ENCODE measurements around the gene LDLRAD3. TPM values are rescaled to one million over a fixed set of nuclear protein-coding genes. Genes with fewer than 3 reads are reported as not detected.

LDLRAD3 gene
- total RNA-seq, 1 experiment from 2014 or later, result 4.5 TPM

- DNase-seq (ENCODE audit: low spot score), result peak; percentile 75
- in situ Hi-C loops (cut with HindIII; ENCODE audit: low sequenced_read_pairs), result loop anchor here (5.0 kb wide), 1 partner anchor 647 kb away; no protein-coding TSS in a partner anchor
Measured at GRCh38 chr11:36258730-36259360, 315.0 kb downstream of the LDLRAD3 start.

DNA sequence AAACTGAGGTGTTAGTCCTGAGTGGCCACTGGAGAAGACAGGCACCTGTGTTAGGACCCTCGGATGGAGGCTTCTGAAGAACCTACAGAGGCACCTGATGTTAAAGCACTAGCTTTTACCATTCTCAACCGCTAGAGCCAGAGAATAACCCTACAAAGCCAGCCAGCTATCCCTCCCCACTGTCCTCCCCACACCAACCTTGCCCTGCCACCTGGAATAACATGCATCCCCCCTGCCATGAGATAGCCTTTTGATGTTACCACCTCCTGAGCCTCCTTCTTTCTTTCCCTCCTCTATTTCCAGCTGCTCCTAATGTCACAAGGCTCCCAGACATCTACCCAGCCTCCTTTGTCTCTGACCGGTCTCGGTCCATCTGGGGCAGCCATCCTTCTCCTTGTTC lies 317.2 kb downstream of the LDLRAD3 start:
- in situ Hi-C loops (cut with HindIII; ENCODE audit: low sequenced_read_pairs), result no loop called here
- DNase-seq (ENCODE audit: low spot score), result no peak

DNA sequence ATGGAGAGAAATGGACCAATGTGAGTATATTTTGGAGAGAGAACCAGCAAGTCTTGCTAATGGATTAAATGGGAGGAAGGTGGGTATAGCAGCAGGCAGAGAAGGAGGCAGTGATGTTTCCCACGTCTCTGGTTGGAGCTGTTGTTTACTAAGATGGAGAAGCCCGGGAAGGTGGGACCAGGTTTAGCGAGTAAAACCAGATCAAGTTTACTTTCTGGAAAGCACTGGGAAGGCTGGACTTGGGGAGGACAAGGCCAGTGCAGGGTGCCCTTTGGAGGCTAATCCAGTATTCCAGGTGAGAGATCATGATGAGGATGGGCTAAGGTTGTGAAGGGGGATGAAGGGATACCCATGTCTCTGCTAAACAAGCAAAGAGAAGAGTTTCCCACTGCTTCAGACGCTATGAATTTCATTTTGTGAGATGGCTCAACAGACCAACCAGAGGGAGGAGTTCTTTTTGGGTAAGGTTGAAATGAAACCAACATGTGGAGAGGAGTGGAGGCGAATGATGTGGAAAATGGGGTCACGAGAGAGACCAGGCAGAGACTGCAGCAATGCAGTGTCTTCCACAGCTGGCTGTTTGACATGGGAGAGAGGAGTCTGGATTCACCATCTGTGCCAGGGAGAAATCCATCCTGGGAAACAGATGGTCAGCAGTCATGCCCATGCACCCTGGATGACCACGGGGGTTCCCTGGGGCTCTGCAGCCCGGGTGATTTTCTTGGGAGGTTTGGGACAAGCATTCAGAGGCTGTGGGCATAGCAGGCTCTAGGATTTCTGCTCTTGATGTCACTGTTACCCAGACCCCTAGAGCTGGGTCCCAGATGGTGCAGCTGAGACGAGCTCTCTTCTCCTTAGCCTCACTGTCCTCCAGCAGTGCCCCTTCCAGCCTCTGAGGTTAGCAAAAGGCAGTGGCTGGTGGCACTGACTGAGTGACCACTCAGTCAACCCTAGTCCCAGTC lies 320.4 kb downstream of the LDLRAD3 start:
- DNase-seq (ENCODE audit: low spot score), result no peak
- in situ Hi-C loops (cut with HindIII; ENCODE audit: low sequenced_read_pairs), result no loop called here

DNA sequence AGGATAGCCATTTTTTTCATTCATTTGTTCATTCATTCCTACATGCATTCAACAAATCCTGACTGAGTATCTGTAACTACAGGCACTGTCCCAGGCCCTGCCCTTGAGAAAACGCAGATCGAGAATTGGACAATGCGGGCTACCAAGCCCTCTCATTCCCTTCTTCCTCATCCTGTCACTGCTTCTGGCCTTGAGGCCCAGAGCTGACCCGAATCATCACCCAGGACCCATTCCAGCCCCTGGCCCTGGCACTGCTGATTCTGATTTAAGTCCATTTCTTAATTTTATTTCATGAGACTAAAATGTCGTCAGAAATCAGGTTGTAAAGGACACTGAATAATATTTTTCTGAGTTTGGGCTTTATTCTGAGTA lies 321.1 kb downstream of the LDLRAD3 start:
- in situ Hi-C loops (cut with HindIII; ENCODE audit: low sequenced_read_pairs), result no loop called here
- no peak for DNase-seq (ENCODE audit: low spot score)

- DNase-seq (ENCODE audit: low spot score), result peak; percentile 57
- in situ Hi-C loops (cut with HindIII; ENCODE audit: low sequenced_read_pairs), result no loop called here
Measured at GRCh38 chr11:36265793-36266628, 322.1 kb downstream of the LDLRAD3 start.

DNA sequence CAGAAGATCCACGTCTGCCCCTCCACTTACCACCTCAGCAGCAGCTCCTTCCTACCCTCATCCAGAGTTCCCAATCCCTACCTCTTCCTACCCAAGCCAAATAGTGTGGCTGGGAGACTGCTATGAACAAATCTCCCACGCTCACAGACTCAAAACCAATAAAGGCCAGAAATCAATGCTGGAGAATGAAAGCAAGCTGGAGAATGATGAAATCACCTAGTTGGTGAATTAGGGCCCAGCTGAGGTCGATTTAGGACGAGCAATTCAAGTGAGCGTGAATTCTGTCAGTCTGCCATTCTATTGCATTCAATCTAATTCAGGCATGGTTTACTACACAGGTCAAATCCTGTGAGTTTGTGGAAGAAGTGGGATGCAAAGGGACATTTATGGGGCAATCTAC lies 322.9 kb downstream of the LDLRAD3 start:
- DNase-seq (ENCODE audit: low spot score), result no peak
- in situ Hi-C loops (cut with HindIII; ENCODE audit: low sequenced_read_pairs), result no loop called here

GRCh38 chr11:36268337-36268985 lies 324.6 kb downstream of the LDLRAD3 start:
- in situ Hi-C loops (cut with HindIII; ENCODE audit: low sequenced_read_pairs), result no loop called here
- DNase-seq (ENCODE audit: low spot score), result no peak

GRCh38 chr11:36270701-36271100 lies 326.8 kb downstream of the LDLRAD3 start:
- in situ Hi-C loops (cut with HindIII; ENCODE audit: low sequenced_read_pairs), result no loop called here
- DNase-seq (ENCODE audit: low spot score), result no peak

GRCh38 chr11:36271794-36272407 lies 328.0 kb downstream of the LDLRAD3 start:
- in situ Hi-C loops (cut with HindIII; ENCODE audit: low sequenced_read_pairs), result no loop called here
- no peak for DNase-seq (ENCODE audit: low spot score)

DNA sequence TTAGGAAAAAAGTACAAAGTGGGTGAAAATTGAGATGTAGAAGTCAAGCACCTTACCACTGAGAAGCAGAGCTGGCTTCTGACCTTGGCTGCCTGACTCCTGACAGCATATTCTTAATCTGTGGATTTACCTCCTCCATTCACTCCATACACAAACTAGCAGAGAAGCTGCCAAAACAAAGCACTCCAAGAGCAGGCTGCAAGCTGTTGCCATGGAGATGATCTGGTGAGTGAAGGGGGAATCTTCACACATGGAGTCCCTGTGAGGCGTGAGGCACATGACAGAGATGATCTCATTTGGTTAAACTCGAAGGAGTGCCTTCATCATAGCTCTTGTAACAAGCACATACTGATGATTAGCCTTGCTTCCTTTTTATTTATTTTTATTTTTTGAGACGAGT lies 329.2 kb downstream of the LDLRAD3 start:
- in situ Hi-C loops (cut with HindIII; ENCODE audit: low sequenced_read_pairs), result no loop called here
- no peak for DNase-seq (ENCODE audit: low spot score)

GRCh38 chr11:36274414-36274813 lies 330.6 kb downstream of the LDLRAD3 start:
- in situ Hi-C loops (cut with HindIII; ENCODE audit: low sequenced_read_pairs), result no loop called here

GRCh38 chr11:36278531-36279282 lies 334.8 kb downstream of the LDLRAD3 start:
- DNase-seq (ENCODE audit: low spot score), result no peak
- in situ Hi-C loops (cut with HindIII; ENCODE audit: low sequenced_read_pairs), result no loop called here

More at GRCh38 chr11:36274414-36274813, 330.6 kb downstream of the LDLRAD3 start:
- DNase-seq (ENCODE audit: low spot score), result no peak

DNA sequence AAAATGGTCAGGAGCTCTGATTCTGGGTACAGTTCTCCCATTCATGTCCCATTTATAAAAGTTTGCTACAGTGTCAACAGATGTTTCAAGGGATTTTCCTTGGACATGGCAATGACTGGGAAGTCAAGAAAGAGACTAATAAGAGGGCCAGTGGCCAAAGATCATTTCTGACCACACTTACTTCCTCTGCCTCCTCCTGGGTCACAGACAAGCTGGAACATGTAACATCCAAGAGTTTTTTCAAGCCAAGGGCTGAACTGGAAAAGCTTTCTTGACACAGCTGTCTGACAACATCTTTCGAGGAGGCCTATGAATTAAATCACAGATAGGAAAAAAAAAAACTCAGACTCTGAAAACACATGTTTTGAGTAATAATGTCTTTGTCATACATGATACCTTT lies 336.7 kb downstream of the LDLRAD3 start:
- DNase-seq (ENCODE audit: low spot score), result no peak
- in situ Hi-C loops (cut with HindIII; ENCODE audit: low sequenced_read_pairs), result no loop called here

All from G401 (cell line).